ENCODE measurements around the gene ARMC2. TPM values are rescaled to one million over a fixed set of nuclear protein-coding genes. Genes with fewer than 3 reads are reported as not detected.
"Not testable (repeated sequence)": the region's sequence is repeated elsewhere in the genome, so short reads cannot be mapped to it uniquely, and the experiment has no call there.

ARMC2 gene
- total RNA-seq, 1 donor from 2014 or later: 2.9 TPM

- H3K36me3 Mint-ChIP-seq: peaks cover 15% of the 10 kb centered on the region
- no peak overlapping the region for H2AFZ ChIP-seq (replicated peaks)
- no peak overlapping the region for H3K27ac Mint-ChIP-seq
These were observed 36.2 kb downstream of the ARMC2 start for GRCh38 chr6:108884211-108885059.

GRCh38 chr6:108888052-108888451 lies 39.8 kb downstream of the ARMC2 start:
- Histone ChIP-seq H3K9ac (no peak overlapping the region), H2AFZ (replicated peaks) (no peak overlapping the region), H3K27ac (no peak overlapping the region), H3K4me2 (no peak overlapping the region), H3K27me3 (no peaks in the 10 kb centered on the region), H3K9me3 (ENCODE audit: low read depth) (no peaks in the 10 kb centered on the region), H3K4me3 (no peak overlapping the region), H3F3A (ENCODE audit: low read depth) (no peaks in the 10 kb centered on the region), H3K36me3 (no peaks in the 10 kb centered on the region), H4K20me1 (ENCODE audit: low read depth) (no peaks in the 10 kb centered on the region), H3K4me1 (no peaks in the 10 kb centered on the region), H3K79me2 (ENCODE audit: low read depth) (no peaks in the 10 kb centered on the region)
- TF ChIP-seq EZH2 (IDR thresholded peaks at IDR 0.05): no peak
- no peak for TF ChIP-seq CTCF (IDR thresholded peaks at IDR 0.05)
- no peak for TF ChIP-seq EZH2phosphoT487 (IDR thresholded peaks at IDR 0.05)
- DNase-seq (ENCODE audit: low spot score): no peak
- Mint-ChIP-seq H3K27me3 (ENCODE audit: insufficient read depth, low read depth) (no peaks in the 10 kb centered on the region), H3K36me3 (peaks cover 5% of the 10 kb centered on the region), H3K9me3 (no peaks in the 10 kb centered on the region), H3K4me1 (no peaks in the 10 kb centered on the region), H3K4me3 (no peak overlapping the region), H3K27ac (no peak overlapping the region)

More at GRCh38 chr6:108884211-108885059, 36.2 kb downstream of the ARMC2 start:
- Histone ChIP-seq H3K4me2 (no peak overlapping the region), H3K27ac (no peak overlapping the region), H4K20me1 (ENCODE audit: low read depth) (no peaks in the 10 kb centered on the region), H3K4me1 (no peaks in the 10 kb centered on the region), H3K9ac (no peak overlapping the region), H3K27me3 (no peaks in the 10 kb centered on the region), H3F3A (ENCODE audit: low read depth) (no peaks in the 10 kb centered on the region), H3K36me3 (no peaks in the 10 kb centered on the region), H3K4me3 (no peak overlapping the region), H3K79me2 (ENCODE audit: low read depth) (no peaks in the 10 kb centered on the region), H3K9me3 (ENCODE audit: low read depth) (no peaks in the 10 kb centered on the region)
- H3K4me3 Mint-ChIP-seq: no peak overlapping the region
- H3K27me3 Mint-ChIP-seq (ENCODE audit: insufficient read depth, low read depth): no peaks in the 10 kb centered on the region
- H3K9me3 Mint-ChIP-seq: no peaks in the 10 kb centered on the region
- TF ChIP-seq EZH2 (IDR thresholded peaks at IDR 0.05) (no peak), EZH2phosphoT487 (IDR thresholded peaks at IDR 0.05) (no peak)
- DNase-seq (ENCODE audit: low spot score): no peak
- no peaks in the 10 kb centered on the region for H3K4me1 Mint-ChIP-seq

GRCh38 chr6:108888745-108889144 lies 40.5 kb downstream of the ARMC2 start:
- Mint-ChIP-seq H3K27me3 (ENCODE audit: insufficient read depth, low read depth) (no peaks in the 10 kb centered on the region), H3K4me1 (peaks cover 4% of the 10 kb centered on the region), H3K27ac (no peak overlapping the region), H3K4me3 (no peak overlapping the region), H3K9me3 (no peaks in the 10 kb centered on the region), H3K36me3 (peaks cover 5% of the 10 kb centered on the region)
- Histone ChIP-seq H3K27me3 (no peaks in the 10 kb centered on the region), H3K4me2 (no peak overlapping the region), H2AFZ (replicated peaks) (no peak overlapping the region), H3K27ac (no peak overlapping the region), H3F3A (ENCODE audit: low read depth) (no peaks in the 10 kb centered on the region), H3K9me3 (ENCODE audit: low read depth) (no peaks in the 10 kb centered on the region), H3K4me1 (no peaks in the 10 kb centered on the region), H3K36me3 (no peaks in the 10 kb centered on the region), H4K20me1 (ENCODE audit: low read depth) (no peaks in the 10 kb centered on the region), H3K79me2 (ENCODE audit: low read depth) (no peaks in the 10 kb centered on the region), H3K4me3 (no peak overlapping the region), H3K9ac (no peak overlapping the region)
- TF ChIP-seq EZH2phosphoT487 (IDR thresholded peaks at IDR 0.05) (no peak), CTCF (IDR thresholded peaks at IDR 0.05) (no peak), EZH2 (IDR thresholded peaks at IDR 0.05) (no peak)
- DNase-seq (ENCODE audit: low spot score): no peak

- H4K20me1 ChIP-seq (ENCODE audit: low read depth); H3K36me3 Mint-ChIP-seq; H3K36me3 ChIP-seq; H3K27ac ChIP-seq; H3F3A ChIP-seq (ENCODE audit: low read depth); H3K4me1 ChIP-seq; H3K4me2 ChIP-seq; H3K27ac Mint-ChIP-seq; H3K9me3 ChIP-seq (ENCODE audit: low read depth); H3K9ac ChIP-seq; H3K4me3 ChIP-seq; H3K9me3 Mint-ChIP-seq; H3K79me2 ChIP-seq (ENCODE audit: low read depth); H3K27me3 ChIP-seq; H3K27me3 Mint-ChIP-seq (ENCODE audit: insufficient read depth, low read depth); H3K4me3 Mint-ChIP-seq; H3K4me1 Mint-ChIP-seq; H2AFZ ChIP-seq (replicated peaks); DNase-seq (ENCODE audit: low spot score): not testable (repeated sequence)
These were observed 42.7 kb downstream of the ARMC2 start for GRCh38 chr6:108890898-108891297.
